GM12891 (cell line): ENCODE data around the gene SCAMP1.
"Not testable (repeated sequence)": the region's sequence is repeated elsewhere in the genome, so short reads cannot be mapped to it uniquely, and the experiment has no call there.

ENCODE experiments used
- POLR2A ChIP-seq: IDR thresholded peaks from 2 replicates; pipeline ENCODE4 v1.6.1; 2011; ENCODE audit warnings: low read depth, low read length, control low read depth
- TAF1 ChIP-seq: IDR thresholded peaks from 2 replicates; pipeline ENCODE4 v1.6.1; 2011; ENCODE audit warnings: low read depth, low read length, control low read depth

DNA sequence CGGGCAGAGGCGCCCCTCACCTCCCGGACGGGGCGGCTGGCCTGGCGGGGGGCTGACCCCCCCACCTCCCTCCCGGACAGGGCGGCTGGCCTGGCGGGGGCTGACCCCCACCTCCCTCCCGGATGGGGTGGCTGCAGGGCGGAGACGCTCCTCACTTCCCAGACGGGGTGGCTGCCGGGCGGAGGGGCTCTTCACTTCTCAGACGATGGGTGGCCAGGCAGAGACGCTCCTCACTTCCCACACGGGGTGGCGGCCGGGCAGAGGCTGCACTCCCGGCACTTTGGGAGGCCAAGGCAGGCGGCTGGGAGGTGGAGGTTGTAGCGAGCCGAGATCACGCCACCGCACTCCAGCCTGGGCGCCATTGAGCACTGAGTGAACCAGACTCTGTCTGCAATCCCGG lies 30.9 kb downstream of the SCAMP1 start:
- TF ChIP-seq POLR2A, TAF1: not testable (repeated sequence)
